Measurements from ENCODE around the gene GJA5.

The GJA5 gene

DNA sequence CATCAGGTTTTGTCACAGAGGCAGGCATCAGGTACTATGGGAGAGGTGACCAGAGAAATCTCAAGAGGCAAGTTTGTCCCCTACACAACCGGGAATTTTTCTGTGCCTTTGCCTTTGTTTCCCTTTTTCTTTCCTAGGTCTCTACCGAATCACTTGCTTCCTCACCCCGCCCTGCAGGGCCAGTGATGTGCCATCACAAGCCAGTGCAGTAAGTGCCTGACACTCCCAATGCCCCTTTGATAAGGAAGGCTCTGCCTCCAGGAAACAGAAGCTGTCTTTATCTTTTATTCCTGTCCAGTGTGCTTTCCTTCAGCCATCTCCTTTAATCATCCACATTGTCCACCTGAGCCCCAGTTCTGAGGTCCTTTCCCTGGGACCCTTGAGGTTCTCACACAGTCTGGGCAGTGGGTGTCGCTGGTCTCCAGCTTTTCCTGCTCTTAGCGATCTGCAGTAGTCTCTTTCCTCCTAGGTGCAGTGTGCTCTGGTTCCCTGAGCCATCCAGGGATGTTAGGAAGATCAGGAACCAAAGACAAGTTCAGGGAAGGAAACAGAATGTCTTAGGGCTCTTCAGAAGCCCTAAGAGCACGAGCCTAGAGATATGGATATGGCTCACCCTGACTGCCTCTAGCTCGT is 36.6 kb downstream of the GJA5 start:
- ChIA-PET CTCF (interaction anchor here (1.2 to 1.4 kb wide), 2 partner anchors 19 to 169 kb away, joined by 3 read pairs; no protein-coding TSS in a partner anchor), POLR2A (no interaction called here)
- no peak for DNase-seq (ENCODE audit: extremely low spot score)
- no peak for TF ChIP-seq CTCF (IDR thresholded peaks at IDR 0.05; ENCODE audit: control extremely low read depth, extremely low read depth, low read depth, missing control alignments)

- no peak for DNase-seq (ENCODE audit: extremely low spot score)
- no peak for TF ChIP-seq CTCF (IDR thresholded peaks at IDR 0.05; ENCODE audit: control extremely low read depth, extremely low read depth, low read depth, missing control alignments)
- ChIA-PET POLR2A (no interaction called here), CTCF (no interaction called here)
These were observed 38.3 kb downstream of the GJA5 start for GRCh38 chr1:147722124-147722523.

DNA sequence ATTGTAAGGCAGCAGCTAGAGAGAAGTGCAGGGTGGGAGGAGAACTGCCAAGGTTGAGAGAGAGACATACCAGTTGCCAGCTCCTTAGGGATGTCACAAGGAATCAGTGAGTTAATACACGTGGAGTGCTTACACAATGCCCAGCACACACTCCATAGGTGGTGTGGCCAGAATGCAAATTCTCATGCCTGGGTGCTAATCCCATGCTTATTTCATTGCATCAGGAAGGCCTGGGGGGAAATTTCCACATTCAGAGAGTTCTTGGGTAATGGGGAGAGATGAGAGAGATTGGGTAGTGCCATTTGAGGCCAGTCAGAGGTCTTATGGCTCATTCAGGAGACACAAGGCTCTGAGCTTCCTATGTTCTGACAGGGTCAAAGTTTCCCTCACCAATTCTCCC is 38.7 kb downstream of the GJA5 start:
- DNase-seq (ENCODE audit: extremely low spot score): no peak
- ChIA-PET POLR2A (no interaction called here), CTCF (no interaction called here)
- no peak for TF ChIP-seq CTCF (IDR thresholded peaks at IDR 0.05; ENCODE audit: control extremely low read depth, extremely low read depth, low read depth, missing control alignments)

DNA sequence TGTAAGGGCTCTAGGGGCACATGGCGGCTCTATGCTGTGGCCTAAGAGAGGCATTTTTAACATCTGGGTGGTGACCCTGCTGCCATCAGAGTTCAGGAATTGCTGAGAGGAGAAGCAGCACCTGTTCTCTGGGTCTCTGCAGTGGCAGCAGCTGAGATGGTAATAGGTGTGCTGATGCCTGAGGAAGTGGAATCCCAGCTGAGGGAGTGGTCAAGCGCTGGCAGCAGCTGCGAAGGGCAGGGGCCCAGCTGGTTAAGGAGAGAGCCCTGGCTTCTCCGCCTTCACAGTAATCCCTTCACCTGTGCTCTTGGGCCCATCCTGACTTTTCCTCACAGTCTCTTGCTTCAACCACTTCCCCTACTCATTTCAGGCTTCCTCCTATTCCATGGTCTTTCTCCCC is 39.8 kb downstream of the GJA5 start:
- DNase-seq (ENCODE audit: extremely low spot score): no peak
- ChIA-PET POLR2A (no interaction called here), CTCF (interaction anchor here (1.2 kb wide), 2 partner anchors 26 to 28 kb away, joined by 3 read pairs; no protein-coding TSS in a partner anchor)
- no peak for TF ChIP-seq CTCF (IDR thresholded peaks at IDR 0.05; ENCODE audit: control extremely low read depth, extremely low read depth, low read depth, missing control alignments)

DNA sequence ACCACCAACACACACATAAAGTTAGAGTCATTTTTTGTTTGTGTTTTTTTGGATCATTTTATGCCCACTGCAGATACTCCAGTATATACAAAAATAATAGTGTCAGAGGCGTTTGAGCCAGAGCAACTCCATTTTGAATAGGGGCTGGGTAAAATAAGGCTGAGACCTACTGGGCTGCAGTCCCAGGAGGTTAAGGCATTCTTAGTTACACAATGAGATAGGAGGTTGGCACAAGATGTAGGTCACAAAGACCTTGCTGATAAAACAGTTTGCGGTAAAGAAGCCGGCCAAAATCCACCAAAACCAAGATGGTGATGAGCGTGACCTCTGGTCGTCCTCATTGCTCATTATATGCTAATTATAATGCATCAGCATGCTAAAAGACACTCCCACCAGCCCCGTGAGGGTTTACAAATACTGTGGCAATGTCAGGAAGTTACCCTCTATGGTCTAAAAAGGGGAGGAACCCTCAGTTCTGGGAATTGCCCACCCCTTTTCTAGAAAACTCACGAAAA is 40.6 kb downstream of the GJA5 start:
- no peak for TF ChIP-seq CTCF (IDR thresholded peaks at IDR 0.05; ENCODE audit: control extremely low read depth, extremely low read depth, low read depth, missing control alignments)
- ChIA-PET CTCF (interaction anchor here (1.2 kb wide), 1 partner anchor 29 kb away, joined by 3 read pairs; no protein-coding TSS in a partner anchor), POLR2A (no interaction called here)
- DNase-seq (ENCODE audit: extremely low spot score): no peak

- POLR2A ChIA-PET: no interaction called here
- CTCF ChIA-PET: no interaction called here
- no peak for TF ChIP-seq CTCF (IDR thresholded peaks at IDR 0.05; ENCODE audit: control extremely low read depth, extremely low read depth, low read depth, missing control alignments)
- DNase-seq (ENCODE audit: extremely low spot score): no peak
These were observed 41.2 kb downstream of the GJA5 start for GRCh38 chr1:147719029-147719698.

All from GM10248 (cell line).